ENCODE data around the gene ALDOA.
"Not testable (repeated sequence)": the region's sequence is repeated elsewhere in the genome, so short reads cannot be mapped to it uniquely, and the experiment has no call there.

The ALDOA gene

GRCh38 chr16:30090610-30091331, 25.2 kb downstream of the ALDOA start:
- no peak for DNase-seq (ENCODE audit: low read depth in 2 of 2)

GRCh38 chr16:30091474-30092372, 26.2 kb downstream of the ALDOA start, which contains the start of gene TBX6:
TSS of gene TBX6 (minus strand) at chr16:30091924. CDS start at chr16:30091193, 731 bp downstream.
- peak; percentile 73 to 74 for DNase-seq (ENCODE audit: low read depth in 2 of 2)

GRCh38 chr16:30092373-30093010, 26.9 kb downstream of the ALDOA start:
- DNase-seq (ENCODE audit: low read depth in 2 of 2), result no peak

GRCh38 chr16:30094541-30095165, 29.1 kb downstream of the ALDOA start:
- no peak for DNase-seq (ENCODE audit: low read depth in 2 of 2)

- DNase-seq (ENCODE audit: low read depth in 2 of 2), result no peak
Measured at GRCh38 chr16:30095166-30096078, 29.9 kb downstream of the ALDOA start.

GRCh38 chr16:30096105-30096861, 30.7 kb downstream of the ALDOA start, which contains the start of gene YPEL3:
TSS of gene YPEL3 (minus strand) at chr16:30096213. CDS start at chr16:30095482, 731 bp downstream.
- peak; percentile 66 to 71 for DNase-seq (ENCODE audit: low read depth in 2 of 2)

GRCh38 chr16:30096862-30097563, 31.5 kb downstream of the ALDOA start:
- DNase-seq (ENCODE audit: low read depth in 2 of 2), result no peak

- no peak for DNase-seq (ENCODE audit: low read depth in 2 of 2)
Measured at GRCh38 chr16:30104090-30104489, 38.5 kb downstream of the ALDOA start.

GRCh38 chr16:30104492-30104891, 38.9 kb downstream of the ALDOA start:
- no peak for DNase-seq (ENCODE audit: low read depth in 2 of 2)

GRCh38 chr16:30108059-30108850, 42.7 kb downstream of the ALDOA start:
- DNase-seq (ENCODE audit: low read depth in 2 of 2), result no peak

- no peak for DNase-seq (ENCODE audit: low read depth in 2 of 2)
Measured at GRCh38 chr16:30110661-30111060, 45.1 kb downstream of the ALDOA start.

- DNase-seq (ENCODE audit: low read depth in 2 of 2), result no peak
Measured at GRCh38 chr16:30112197-30113030, 46.9 kb downstream of the ALDOA start.

- no peak for DNase-seq (ENCODE audit: low read depth in 2 of 2)
Measured at GRCh38 chr16:30113031-30113710, 47.6 kb downstream of the ALDOA start, which contains the start of gene GDPD3. TSS of gene GDPD3 (minus strand) at chr16:30113537. CDS start at chr16:30113478, 59 bp downstream.

- no peak for DNase-seq (ENCODE audit: low read depth in 2 of 2)
Measured at GRCh38 chr16:30113711-30114333, 48.3 kb downstream of the ALDOA start.

GRCh38 chr16:30114411-30114810, 48.9 kb downstream of the ALDOA start:
- no peak for DNase-seq (ENCODE audit: low read depth in 2 of 2)

GRCh38 chr16:30114833-30115232, 49.3 kb downstream of the ALDOA start:
- DNase-seq (ENCODE audit: low read depth in 2 of 2), result not testable (repeated sequence)
